GM19099 (cell line): Measurements from ENCODE around the gene INKA2.

Source experiments
- POLR2A ChIP-seq: IDR thresholded peaks from 3 replicates; pipeline ENCODE4 v1.6.1; 2011; ENCODE audit warnings: low read depth; ENCODE audit not compliant: insufficient read length; ENCODE audit errors: extremely low read depth

Gene INKA2

GRCh38 chr1:111699268-111699667 lies 39.9 kb downstream of the INKA2 start:
- no peak for TF ChIP-seq POLR2A

- no peak for TF ChIP-seq POLR2A
Measured at GRCh38 chr1:111696330-111696729, 42.9 kb downstream of the INKA2 start.

- TF ChIP-seq POLR2A, result no peak
Measured at GRCh38 chr1:111695801-111696200, 43.4 kb downstream of the INKA2 start.

GRCh38 chr1:111691886-111692285 lies 47.3 kb downstream of the INKA2 start:
- TF ChIP-seq POLR2A, result no peak

GRCh38 chr1:111690306-111690617 lies 48.9 kb downstream of the INKA2 start:
- TF ChIP-seq POLR2A, result no peak
